ENCODE results near the gene F12.

Gene F12

GRCh38 chr5:177432839-177433657, 23.7 kb upstream of the F12 start:
- Mint-ChIP-seq H3K36me3 (ENCODE audit: low read depth) (peaks cover 20% of the 10 kb centered on the region), H3K27ac (no peak overlapping the region), H3K27me3 (ENCODE audit: low read depth, poor library complexity) (no peaks in the 10 kb centered on the region), H3K4me3 (no peak overlapping the region), H3K4me1 (peaks cover 25% of the 10 kb centered on the region), H3K9me3 (no peaks in the 10 kb centered on the region)
- DNase-seq, result no peak
- no peak for TF ChIP-seq CTCF (IDR thresholded peaks at IDR 0.05)

- H3K4me3 Mint-ChIP-seq, result no peak overlapping the region
- no peak for DNase-seq
Measured at GRCh38 chr5:177432143-177432838, 22.9 kb upstream of the F12 start.

GRCh38 chr5:177431317-177432142, 22.2 kb upstream of the F12 start:
- peaks cover 4% of the 10 kb centered on the region for H3K36me3 Mint-ChIP-seq (ENCODE audit: low read depth)
- no peak overlapping the region for H3K4me3 Mint-ChIP-seq
- H3K27me3 Mint-ChIP-seq (ENCODE audit: low read depth, poor library complexity), result no peaks in the 10 kb centered on the region
- no peak overlapping the region for H3K27ac Mint-ChIP-seq
- TF ChIP-seq CTCF (IDR thresholded peaks at IDR 0.05), result no peak
- H3K9me3 Mint-ChIP-seq, result no peaks in the 10 kb centered on the region
- no peak for DNase-seq
- H3K4me1 Mint-ChIP-seq, result peaks cover 35% of the 10 kb centered on the region

More at GRCh38 chr5:177432143-177432838, 22.9 kb upstream of the F12 start:
- Mint-ChIP-seq H3K36me3 (ENCODE audit: low read depth) (peaks cover 12% of the 10 kb centered on the region), H3K27ac (no peak overlapping the region), H3K4me1 (peaks cover 33% of the 10 kb centered on the region), H3K9me3 (no peaks in the 10 kb centered on the region), H3K27me3 (ENCODE audit: low read depth, poor library complexity) (no peaks in the 10 kb centered on the region)
- no peak for TF ChIP-seq CTCF (IDR thresholded peaks at IDR 0.05)

GRCh38 chr5:177430972-177431316, 21.6 kb upstream of the F12 start:
- Mint-ChIP-seq H3K36me3 (ENCODE audit: low read depth) (peaks cover 4% of the 10 kb centered on the region), H3K27ac (peak overlapping the region; percentile 30), H3K9me3 (no peaks in the 10 kb centered on the region), H3K4me3 (no peak overlapping the region), H3K27me3 (ENCODE audit: low read depth, poor library complexity) (no peaks in the 10 kb centered on the region), H3K4me1 (peaks cover 37% of the 10 kb centered on the region)
- DNase-seq, result no peak
- TF ChIP-seq CTCF (IDR thresholded peaks at IDR 0.05), result no peak

GRCh38 chr5:177430140-177430951, 21.0 kb upstream of the F12 start:
- no peak for DNase-seq

More at GRCh38 chr5:177430140-177430951, 21.0 kb upstream of the F12 start:
- no peak for TF ChIP-seq CTCF (IDR thresholded peaks at IDR 0.05)
- Mint-ChIP-seq H3K27me3 (ENCODE audit: low read depth, poor library complexity) (no peaks in the 10 kb centered on the region), H3K4me1 (peaks cover 43% of the 10 kb centered on the region), H3K27ac (peak overlapping the region; percentile 43), H3K9me3 (no peaks in the 10 kb centered on the region), H3K4me3 (no peak overlapping the region), H3K36me3 (ENCODE audit: low read depth) (peaks cover 4% of the 10 kb centered on the region)

Measured in nephron progenitor cell (in vitro differentiated cells).